NCI-H128 (cell line): ENCODE data around the gene TTLL11.

Experiments
- DNase-seq: peaks from one replicate; lab custom pipeline; 2025; ENCODE audit not compliant: unreplicated experiment; lab: John Stamatoyannopoulos, UW

The TTLL11 gene

GRCh38 chr9:121886759-121887485, 206.2 kb downstream of the TTLL11 start:
- DNase-seq = no peak

DNA sequence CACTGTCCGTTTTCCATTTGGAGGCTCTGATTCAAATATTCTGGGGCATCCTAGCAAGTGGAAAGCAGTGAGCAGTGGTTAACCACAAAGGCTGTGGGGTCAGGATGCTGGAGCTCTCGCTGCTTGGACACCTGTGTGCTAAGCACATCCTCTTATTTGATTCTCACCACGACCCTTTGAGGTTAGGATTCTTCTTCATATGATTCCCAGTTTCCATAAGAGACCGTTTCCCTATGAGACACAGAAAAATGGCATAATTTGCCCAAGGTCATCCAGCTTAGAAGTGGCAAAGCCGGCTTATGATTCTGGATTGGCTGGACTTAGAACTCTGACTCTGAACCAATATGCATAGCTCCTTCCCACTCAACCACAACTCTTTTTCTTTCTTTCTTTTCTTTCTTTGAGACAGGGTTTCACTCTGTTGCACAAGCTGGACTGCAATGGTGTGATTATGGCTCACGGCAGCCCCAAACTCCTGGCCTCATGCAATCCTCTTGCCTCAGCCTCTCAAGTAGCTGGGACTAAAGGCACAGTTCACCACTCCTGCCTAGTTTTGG, 207.7 kb downstream of the TTLL11 start:
- DNase-seq = no peak

GRCh38 chr9:121884057-121884541, 209.0 kb downstream of the TTLL11 start:
- DNase-seq = no peak

- no peak for DNase-seq
Observed at GRCh38 chr9:121883281-121884056, 209.6 kb downstream of the TTLL11 start.

- no peak for DNase-seq
Observed at GRCh38 chr9:121881920-121882500, 211.1 kb downstream of the TTLL11 start.

DNA sequence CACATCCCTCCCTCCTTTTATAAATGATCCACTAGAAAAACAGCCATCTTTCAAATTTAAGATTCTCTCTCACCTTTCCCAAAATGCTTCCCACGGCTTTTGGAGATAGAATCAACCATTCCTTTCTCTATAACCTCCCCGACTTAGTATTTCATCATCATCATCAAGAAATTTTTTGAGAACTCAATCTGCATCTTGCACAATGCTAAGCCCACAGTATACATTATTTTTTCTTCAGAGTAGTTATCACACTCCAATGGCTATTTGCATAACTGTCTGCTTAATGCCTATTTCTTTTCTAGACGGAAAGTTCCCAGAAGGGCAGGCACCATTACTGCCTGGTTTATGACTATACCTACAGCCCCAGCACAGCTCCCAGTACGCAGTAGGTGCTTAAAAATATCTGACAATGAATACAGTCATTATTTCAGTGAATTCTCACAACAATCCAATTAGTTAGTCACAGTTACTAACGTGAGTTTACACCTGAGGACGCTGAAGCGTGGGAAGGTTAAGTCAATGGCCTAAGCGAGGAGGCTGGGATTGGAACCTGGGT, 212.7 kb downstream of the TTLL11 start:
- no peak for DNase-seq

GRCh38 chr9:121878271-121878822, 214.8 kb downstream of the TTLL11 start:
- no peak for DNase-seq

GRCh38 chr9:121876658-121877271, 216.3 kb downstream of the TTLL11 start:
- DNase-seq = no peak

DNA sequence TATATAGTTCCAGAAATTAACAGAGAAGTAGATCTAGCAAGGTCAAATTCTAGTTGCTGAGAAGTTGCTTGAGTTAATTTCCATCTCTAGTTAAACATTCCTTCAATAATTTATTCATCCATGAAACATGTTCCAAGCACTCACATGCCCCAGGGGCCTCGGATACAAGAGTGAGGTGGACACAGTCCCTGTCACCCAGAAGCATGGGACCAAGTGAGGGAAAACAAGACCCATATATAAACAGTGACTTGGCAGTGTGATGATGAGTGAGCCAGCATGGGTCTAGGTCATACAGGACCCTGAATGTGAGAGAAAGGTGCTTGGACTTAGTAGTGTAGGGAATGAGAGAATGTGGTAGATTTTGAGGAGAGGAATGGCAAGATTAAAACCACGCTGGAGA, 216.9 kb downstream of the TTLL11 start:
- DNase-seq = no peak

- DNase-seq = no peak
Observed at GRCh38 chr9:121874524-121874923, 218.6 kb downstream of the TTLL11 start.

DNA sequence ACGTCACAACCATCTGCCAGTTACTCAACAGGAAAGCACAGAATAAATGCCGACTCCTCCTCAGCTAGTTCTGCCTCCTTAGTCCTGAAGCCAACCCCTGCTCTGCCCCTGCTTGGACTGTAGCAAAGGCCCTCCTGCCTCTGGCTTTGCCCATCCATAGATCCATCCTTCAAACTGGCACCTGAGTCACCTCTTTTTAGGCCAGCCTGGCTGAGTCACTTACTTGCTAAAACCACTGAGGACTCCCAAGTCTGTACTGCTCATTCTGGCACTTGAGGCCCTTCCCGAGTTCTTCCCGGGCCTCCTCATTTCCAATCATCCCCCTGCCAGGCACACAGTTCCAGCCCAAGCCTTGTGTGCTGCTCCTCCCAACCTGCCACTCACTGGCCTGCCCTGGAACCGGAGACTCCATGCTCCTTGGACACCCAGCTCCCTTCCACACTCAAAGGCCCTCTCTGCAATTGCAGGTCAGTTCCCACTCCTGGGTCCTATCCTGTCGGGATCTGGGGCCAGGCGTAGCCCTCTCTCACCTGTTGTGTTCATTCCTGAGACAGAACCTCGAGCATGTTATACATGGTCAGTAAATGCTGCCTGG, 221.6 kb downstream of the TTLL11 start:
- no peak for DNase-seq

DNA sequence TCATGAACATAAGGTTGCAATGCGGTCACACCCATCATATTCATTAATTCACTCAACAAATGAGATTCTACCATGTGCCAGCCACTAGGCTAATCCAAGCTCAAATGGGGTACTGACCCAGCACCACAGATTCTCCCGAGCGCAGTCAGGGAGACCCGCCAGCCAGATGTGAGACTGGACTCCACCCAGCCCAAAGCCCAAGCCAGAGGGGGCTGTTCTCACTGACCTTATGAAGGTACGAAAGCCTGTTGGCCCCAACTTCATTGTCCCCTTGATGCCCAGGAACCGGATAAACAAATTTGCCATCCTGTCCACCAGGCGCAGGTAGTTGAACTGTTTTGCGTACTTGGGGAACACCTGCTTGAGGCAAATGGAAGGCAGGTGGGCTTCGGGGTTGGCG, 222.8 kb downstream of the TTLL11 start:
- no peak for DNase-seq

- DNase-seq = no peak
Observed at GRCh38 chr9:121868626-121869025, 224.5 kb downstream of the TTLL11 start.

GRCh38 chr9:121866927-121867326, 226.2 kb downstream of the TTLL11 start:
- no peak for DNase-seq

- DNase-seq = no peak
Observed at GRCh38 chr9:121865884-121866283, 227.2 kb downstream of the TTLL11 start.

- no peak for DNase-seq
Observed at GRCh38 chr9:121865060-121865459, 228.0 kb downstream of the TTLL11 start.

GRCh38 chr9:121863955-121864354, 229.2 kb downstream of the TTLL11 start:
- no peak for DNase-seq

DNA sequence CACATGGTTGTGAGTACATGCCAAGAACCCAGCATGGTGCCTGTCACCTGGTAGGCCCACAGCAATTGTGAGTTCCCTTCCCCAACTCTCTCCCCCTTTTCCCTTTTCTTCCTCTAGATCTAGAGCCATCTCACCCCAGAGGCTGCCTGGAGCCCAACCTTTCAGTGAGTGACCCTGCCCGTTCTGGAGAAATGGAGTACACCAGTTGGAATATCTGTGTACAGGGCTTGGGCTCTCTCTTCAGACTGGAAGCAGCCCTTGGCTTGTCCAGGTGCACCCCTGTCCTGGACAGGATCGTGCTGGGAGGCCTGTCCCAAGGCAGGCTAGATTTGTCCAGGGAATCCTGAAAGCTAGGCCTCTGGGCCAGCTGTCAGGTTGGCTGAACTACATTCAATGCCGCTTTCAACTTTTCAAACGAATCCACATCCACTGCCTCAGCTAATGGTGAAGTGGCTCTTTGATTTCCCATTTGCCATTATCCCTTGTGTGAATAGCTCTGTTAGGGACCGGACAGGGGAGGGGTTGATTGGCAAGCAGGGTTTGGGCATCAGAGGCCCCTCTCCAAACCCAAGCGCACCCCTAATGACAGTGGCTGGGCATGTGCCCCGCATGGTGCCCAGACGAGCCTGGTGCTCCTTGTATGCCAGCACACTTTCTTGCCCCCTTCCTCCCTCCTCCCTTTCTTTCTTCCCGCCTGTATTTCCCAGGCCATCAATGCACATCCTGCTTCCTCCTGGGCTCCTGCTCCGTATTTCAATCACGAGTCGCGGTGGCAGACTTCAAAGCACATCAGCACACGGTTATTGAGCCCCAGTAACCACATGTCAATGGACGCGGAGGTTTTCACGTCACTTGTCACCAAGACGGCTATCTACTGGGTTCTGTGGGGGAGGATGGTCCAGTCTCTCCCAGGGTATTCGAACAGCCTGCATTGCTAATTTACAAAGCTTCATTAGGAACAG, 230.5 kb downstream of the TTLL11 start:
- DNase-seq = no peak
